ENCODE data around the gene CCDC7. TPM values are rescaled to one million over a fixed set of nuclear protein-coding genes. Genes with fewer than 3 reads are reported as not detected.

The CCDC7 gene
- 1.6 and 2.4 TPM in 2 replicates for total RNA-seq

GRCh38 chr10:32445740-32446535, at the start of gene CCDC7:
Gene CCDC7, plus strand, starts transcription at chr10:32446140. Its CDS starts 5,503 bp downstream, at chr10:32451643.

Other genes with a start within 250 kb of the CCDC7 start
- 6.7 and 9.7 TPM in 2 replicates for gene EPC1, start 99.0 kb upstream of the CCDC7 start, total RNA-seq